Uterus (tissue), 2 donors: ENCODE data around the gene FOXQ1.

Source experiments
- CTCF ChIP-seq, 4 experiments: fragments of 200-600 bp in 2 of 4; fragments of 450-650 bp in 2 of 4; sonication (generic) in 2 of 4; IDR thresholded peaks; one replicate each; pipeline ENCODE4 v1.5.1; 2016 to 2019; ENCODE audit warnings: antibody characterized with exemption in 4 of 4, mild to moderate bottlenecking in 2 of 4, moderate library complexity in 1 of 4
- POLR2A ChIP-seq, 2 donors: fragments of 450-650 bp; IDR thresholded peaks; one replicate each; pipeline ENCODE4 v1.6.1; 2016; ENCODE audit warnings: antibody characterized with exemption in 2 of 2, mild to moderate bottlenecking in 1 of 2, moderate library complexity in 1 of 2

- TF ChIP-seq CTCF (IDR thresholded peaks at IDR 0.05): no peak
- TF ChIP-seq POLR2A (IDR thresholded peaks at IDR 0.05): no peak
Observed at GRCh38 chr6:1306133-1306532, 5.8 kb upstream of the FOXQ1 start.
